Measurements from ENCODE around the gene CLTRN.
"Not testable (repeated sequence)": the region's sequence is repeated elsewhere in the genome, so short reads cannot be mapped to it uniquely, and the experiment has no call there.

The CLTRN gene, protein sequence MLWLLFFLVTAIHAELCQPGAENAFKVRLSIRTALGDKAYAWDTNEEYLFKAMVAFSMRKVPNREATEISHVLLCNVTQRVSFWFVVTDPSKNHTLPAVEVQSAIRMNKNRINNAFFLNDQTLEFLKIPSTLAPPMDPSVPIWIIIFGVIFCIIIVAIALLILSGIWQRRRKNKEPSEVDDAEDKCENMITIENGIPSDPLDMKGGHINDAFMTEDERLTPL

DNA sequence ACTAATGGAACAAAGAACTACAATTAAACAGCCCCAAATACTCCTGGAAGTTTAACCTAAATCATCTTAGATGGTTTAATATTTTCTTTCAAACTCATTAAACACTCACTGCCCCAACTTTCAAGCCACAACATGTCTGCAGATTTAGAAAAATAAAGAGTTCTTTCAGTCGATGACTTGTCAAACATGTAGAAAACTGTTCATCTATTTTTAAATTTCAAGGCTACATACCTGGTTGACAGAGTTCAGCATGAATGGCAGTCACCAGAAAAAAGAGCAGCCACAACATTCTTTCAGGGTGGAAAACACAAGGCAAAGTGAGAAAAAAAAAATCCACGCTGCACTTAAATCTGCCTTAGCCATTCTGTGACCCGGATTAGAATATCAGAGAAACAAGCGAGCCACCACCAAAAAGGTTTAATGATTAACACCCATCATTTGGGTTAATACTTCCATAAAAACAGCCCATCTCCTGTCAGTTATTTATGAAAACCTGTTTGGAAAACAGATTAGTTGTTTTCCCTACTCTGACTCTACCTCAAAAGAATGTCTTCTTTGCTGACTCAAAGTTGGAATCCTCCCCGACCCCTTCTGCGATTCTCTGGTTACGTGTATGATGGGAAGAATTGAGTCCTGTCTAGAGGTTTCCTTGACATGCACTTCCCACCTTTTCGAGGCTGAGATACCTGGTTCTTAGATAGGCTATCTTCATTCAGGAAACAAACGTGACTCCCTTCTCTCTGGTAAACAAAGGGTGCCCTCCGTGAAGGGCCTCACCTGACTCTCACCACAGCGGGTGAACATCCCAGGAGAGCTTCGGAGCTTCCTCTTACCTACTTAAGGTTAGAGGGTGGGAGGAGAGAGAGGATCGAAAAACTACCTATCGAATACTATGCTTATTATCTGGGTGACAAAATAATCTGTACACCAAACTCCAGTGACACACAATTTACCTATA, at the start of gene CLTRN:
Gene CLTRN (minus strand): TSS at position 319 of the 958 bp plus-strand sequence. CDS start 30 bp downstream, at position 289.
- TF ChIP-seq, protein P1, sequence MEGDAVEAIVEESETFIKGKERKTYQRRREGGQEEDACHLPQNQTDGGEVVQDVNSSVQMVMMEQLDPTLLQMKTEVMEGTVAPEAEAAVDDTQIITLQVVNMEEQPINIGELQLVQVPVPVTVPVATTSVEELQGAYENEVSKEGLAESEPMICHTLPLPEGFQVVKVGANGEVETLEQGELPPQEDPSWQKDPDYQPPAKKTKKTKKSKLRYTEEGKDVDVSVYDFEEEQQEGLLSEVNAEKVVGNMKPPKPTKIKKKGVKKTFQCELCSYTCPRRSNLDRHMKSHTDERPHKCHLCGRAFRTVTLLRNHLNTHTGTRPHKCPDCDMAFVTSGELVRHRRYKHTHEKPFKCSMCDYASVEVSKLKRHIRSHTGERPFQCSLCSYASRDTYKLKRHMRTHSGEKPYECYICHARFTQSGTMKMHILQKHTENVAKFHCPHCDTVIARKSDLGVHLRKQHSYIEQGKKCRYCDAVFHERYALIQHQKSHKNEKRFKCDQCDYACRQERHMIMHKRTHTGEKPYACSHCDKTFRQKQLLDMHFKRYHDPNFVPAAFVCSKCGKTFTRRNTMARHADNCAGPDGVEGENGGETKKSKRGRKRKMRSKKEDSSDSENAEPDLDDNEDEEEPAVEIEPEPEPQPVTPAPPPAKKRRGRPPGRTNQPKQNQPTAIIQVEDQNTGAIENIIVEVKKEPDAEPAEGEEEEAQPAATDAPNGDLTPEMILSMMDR (IDR thresholded peaks at IDR 0.05; ENCODE audit: control insufficient read depth, extremely low read depth, insufficient read depth), result no peak
- no peak within 1 kb of the TSS for H3K4me3 ChIP-seq (ENCODE audit: low read depth, low read length)
- DNase-seq (ENCODE audit: low read depth), result no peak

DNA sequence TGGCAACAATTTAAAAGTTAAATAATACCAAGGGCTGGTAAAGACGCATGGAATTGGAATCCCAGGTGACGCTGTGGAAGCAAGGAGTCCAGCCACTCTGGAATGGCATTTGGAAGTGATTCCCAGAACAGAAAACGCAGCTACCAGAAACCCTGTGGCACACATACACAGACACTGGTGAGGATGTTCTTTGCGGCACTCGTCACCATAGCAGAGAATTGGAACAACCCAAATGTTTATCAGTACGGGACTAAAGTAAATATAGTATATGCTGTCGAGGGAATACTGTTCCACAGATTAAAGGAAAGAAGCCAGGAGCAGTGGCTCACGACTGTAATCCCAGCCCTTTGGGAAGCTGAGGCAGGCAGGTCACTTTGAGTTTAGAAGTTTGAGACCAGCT, 39.7 kb upstream of the CLTRN start:
- H3K4me3 ChIP-seq (ENCODE audit: low read depth, low read length), result not testable (repeated sequence)

DNA sequence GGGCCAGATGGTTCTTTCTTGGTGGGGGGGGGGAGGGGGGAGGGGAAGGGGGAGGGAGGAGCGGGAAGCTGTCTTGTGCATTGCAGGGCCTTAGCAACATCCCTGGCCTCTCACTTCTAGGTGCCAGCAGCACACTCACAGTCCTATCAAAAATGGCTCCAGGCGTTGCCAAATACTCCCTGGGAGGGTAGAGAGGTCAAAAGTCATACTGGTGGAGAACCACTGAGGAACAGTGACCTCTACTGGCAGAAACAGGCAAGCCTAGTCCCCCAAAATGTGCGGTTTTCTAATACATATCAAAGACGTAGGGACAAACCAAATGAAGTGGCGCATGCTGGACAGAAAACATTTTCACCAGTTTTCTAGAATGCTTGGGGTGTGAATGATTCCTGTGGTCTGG, 39.2 kb upstream of the CLTRN start:
- DNase-seq (ENCODE audit: low read depth); H3K4me3 ChIP-seq (ENCODE audit: low read depth, low read length): not testable (repeated sequence)

More for the DNA sequence above, 39.7 kb upstream of the CLTRN start:
- not testable (repeated sequence) for DNase-seq (ENCODE audit: low read depth)

DNA sequence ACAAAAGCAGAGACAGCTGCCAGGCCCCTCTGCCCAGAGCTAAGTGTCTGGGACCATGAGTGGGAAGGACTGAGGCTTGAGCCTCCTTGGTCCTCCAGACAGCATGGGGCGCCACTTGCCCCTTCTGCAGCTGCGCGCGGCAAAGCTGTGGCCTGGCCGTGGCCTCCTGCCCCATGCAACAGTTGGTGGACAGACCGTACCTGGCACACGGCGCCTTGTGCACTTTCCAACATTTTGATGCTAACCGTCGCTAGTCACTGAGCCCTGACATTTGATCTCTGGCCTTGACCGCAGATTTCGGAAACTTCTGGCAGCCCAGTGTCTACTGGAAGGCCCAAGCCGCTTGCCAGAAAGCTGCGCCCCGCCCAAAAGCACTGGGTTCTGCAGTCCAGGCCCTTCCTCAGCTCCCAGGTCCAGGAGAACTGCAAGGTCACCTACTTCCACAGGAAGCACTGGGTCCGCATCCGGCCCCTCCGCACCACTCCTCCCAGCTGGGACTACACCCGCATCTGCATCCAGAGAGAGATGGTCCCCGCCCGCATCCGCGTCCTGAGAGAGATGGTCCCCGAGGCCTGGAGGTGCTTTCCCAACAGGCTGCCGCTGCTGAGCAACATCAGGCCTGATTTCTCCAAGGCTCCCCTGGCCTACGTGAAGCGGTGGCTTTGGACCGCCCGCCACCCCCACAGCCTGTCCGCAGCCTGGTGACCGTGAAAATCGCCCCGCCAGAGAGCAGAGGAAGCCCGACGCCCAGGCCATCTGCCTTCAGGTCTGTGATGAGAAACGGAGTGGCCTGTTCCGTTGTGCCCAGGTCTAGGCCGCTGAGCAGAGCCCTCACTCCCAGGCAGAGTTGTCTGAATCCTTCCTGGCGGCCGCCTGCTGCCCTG, 38.1 kb upstream of the CLTRN start:
- TF ChIP-seq, protein P1 (IDR thresholded peaks at IDR 0.05; ENCODE audit: control insufficient read depth, extremely low read depth, insufficient read depth), result no peak
- DNase-seq (ENCODE audit: low read depth), result no peak
- no peak overlapping the region for H3K4me3 ChIP-seq (ENCODE audit: low read depth, low read length)

DNA sequence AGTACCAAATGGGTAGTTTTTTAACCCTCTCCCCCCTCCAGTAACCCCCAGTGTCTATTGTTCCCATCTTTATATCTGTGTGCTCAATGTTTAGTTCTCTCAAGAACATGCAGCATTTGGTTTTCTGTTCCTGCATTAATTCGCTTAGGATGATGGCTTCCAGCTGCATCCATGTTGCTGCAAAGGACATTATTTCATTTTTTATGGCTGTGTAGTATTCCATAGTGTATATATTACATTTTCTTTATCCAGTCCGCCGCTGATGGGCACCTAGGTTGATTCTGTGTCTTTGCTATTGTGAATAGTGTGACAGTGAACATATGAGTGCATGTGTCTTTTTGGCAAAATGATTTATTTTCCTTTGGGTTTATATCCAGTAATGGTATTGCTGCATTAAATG, 31.9 kb upstream of the CLTRN start:
- TF ChIP-seq, protein P1 (IDR thresholded peaks at IDR 0.05; ENCODE audit: control insufficient read depth, extremely low read depth, insufficient read depth), result no peak
- no peak overlapping the region for H3K4me3 ChIP-seq (ENCODE audit: low read depth, low read length)
- DNase-seq (ENCODE audit: low read depth), result no peak

DNA sequence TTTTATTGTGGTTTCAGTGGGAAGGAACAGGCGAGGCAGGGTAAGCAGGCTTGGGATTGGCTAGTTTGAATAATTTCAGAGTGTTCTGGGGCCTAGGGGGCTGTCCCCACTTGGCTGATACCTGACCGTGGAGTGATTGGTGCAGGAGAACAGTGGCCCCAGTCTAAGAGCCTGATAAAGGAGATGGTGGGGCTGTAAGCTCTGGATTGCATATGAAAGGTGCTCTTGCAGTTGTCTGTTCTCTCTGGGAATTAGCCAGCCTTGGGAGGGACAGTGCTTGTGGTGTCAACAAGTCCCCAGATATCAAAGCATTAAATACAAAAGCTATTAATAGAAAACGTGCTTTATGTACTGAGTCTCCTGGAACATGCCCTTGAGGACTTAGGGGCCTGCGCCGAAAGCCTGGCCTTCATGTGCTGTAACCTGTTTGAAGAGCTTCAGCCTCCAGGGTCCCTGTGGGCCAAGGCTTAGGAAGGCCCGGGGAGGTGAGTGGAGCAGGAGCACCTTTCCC, 30.4 kb upstream of the CLTRN start:
- DNase-seq (ENCODE audit: low read depth), result no peak
- H3K4me3 ChIP-seq (ENCODE audit: low read depth, low read length), result no peak overlapping the region
- TF ChIP-seq, protein P1 (IDR thresholded peaks at IDR 0.05; ENCODE audit: control insufficient read depth, extremely low read depth, insufficient read depth), result no peak

DNA sequence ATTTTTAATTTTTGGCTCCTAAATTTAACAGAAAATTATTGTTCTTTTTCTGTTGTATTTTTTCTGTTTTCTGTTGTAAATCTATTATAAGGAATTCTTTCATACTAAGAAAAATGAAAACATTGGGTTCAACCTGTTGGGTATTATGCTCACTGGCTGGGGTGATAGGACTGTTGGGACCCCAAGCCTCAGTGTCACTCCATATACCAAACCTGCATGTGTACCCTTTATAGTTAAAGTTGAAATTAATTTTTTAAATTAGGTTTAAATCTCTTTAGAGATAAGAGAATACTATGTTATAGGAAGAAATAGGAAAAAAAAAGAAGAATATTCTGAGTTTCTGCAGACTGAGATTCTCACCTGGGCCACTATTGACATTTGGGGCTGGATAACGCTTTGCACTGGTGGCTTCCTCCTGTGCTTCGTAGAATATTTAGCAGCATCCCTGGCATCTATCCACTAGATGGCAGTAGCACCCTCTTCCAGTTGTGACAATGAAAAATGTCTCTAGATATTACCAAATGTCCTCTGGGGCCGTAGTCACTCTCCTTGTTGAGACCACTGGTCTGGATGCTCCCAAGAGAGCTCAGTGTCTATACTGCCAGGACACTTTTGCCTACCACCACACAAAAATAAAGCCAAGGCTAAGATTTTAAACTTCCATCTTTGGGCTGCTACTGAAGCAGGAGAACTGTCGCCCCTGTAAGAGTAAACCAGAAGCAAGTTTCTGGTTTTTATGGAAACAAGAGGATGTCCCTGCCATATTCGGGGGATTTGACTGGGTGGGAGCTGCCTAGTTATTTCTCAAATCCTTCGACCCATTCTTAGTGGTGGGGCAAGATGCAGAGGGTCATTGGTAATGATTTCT, 22.4 kb upstream of the CLTRN start:
- DNase-seq (ENCODE audit: low read depth), result peak; percentile 17
- H3K4me3 ChIP-seq (ENCODE audit: low read depth, low read length), result no peak overlapping the region
- TF ChIP-seq, protein P1 (IDR thresholded peaks at IDR 0.05; ENCODE audit: control insufficient read depth, extremely low read depth, insufficient read depth), result peak; percentile 65

All from LNCaP clone FGC (cell line).